Coronary artery (tissue), 2 donors: Measurements from ENCODE around the gene INPP4A.

Experiments used
- DNase-seq: peaks from one replicate; pipeline ENCODE4 v3.0.0-alpha.2; 2017; ENCODE audit warnings: low spot score
- H3K27ac ChIP-seq, 2 donors: fragments of 200-600 bp; sonication (generic); one replicate each; pipeline ENCODE4 v1.5.1; 2016 to 2019
- H3K4me3 ChIP-seq: fragments of 200-600 bp; sonication (generic); 2 replicates; pipeline ENCODE4 v1.5.1; 2016; ENCODE audit warnings: mild to moderate bottlenecking, moderate library complexity
- TF ChIP-seq, protein P1 (sequence below): fragments of 200-600 bp; sonication (generic); IDR thresholded peaks from one replicate; pipeline ENCODE4 v1.5.1; 2019; ENCODE audit warnings: antibody characterized with exemption

Gene INPP4A

GRCh38 chr2:98471402-98472131 lies 26.9 kb downstream of the INPP4A start:
- no peak for DNase-seq
- H3K27ac ChIP-seq: no peak overlapping the region

GRCh38 chr2:98472132-98472650 lies 27.5 kb downstream of the INPP4A start:
- no peak overlapping the region for H3K27ac ChIP-seq
- TF ChIP-seq, protein P1, sequence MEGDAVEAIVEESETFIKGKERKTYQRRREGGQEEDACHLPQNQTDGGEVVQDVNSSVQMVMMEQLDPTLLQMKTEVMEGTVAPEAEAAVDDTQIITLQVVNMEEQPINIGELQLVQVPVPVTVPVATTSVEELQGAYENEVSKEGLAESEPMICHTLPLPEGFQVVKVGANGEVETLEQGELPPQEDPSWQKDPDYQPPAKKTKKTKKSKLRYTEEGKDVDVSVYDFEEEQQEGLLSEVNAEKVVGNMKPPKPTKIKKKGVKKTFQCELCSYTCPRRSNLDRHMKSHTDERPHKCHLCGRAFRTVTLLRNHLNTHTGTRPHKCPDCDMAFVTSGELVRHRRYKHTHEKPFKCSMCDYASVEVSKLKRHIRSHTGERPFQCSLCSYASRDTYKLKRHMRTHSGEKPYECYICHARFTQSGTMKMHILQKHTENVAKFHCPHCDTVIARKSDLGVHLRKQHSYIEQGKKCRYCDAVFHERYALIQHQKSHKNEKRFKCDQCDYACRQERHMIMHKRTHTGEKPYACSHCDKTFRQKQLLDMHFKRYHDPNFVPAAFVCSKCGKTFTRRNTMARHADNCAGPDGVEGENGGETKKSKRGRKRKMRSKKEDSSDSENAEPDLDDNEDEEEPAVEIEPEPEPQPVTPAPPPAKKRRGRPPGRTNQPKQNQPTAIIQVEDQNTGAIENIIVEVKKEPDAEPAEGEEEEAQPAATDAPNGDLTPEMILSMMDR: no peak
- H3K4me3 ChIP-seq: no peak overlapping the region
- no peak for DNase-seq

More at GRCh38 chr2:98471402-98472131, 26.9 kb downstream of the INPP4A start:
- TF ChIP-seq, protein P1: no peak
- H3K4me3 ChIP-seq: no peak overlapping the region

- no peak for DNase-seq
- no peak overlapping the region for H3K4me3 ChIP-seq
- TF ChIP-seq, protein P1: no peak
- no peak overlapping the region for H3K27ac ChIP-seq
Measured at GRCh38 chr2:98472961-98473746, 28.5 kb downstream of the INPP4A start.

GRCh38 chr2:98473995-98474780 lies 29.5 kb downstream of the INPP4A start:
- H3K27ac ChIP-seq: no peak overlapping the region
- TF ChIP-seq, protein P1: no peak
- no peak for DNase-seq
- no peak overlapping the region for H3K4me3 ChIP-seq

- TF ChIP-seq, protein P1: no peak
- Histone ChIP-seq H3K4me3 (no peak overlapping the region), H3K27ac (no peak overlapping the region)
- DNase-seq: no peak
Measured at GRCh38 chr2:98474979-98475632, 30.4 kb downstream of the INPP4A start.

DNA sequence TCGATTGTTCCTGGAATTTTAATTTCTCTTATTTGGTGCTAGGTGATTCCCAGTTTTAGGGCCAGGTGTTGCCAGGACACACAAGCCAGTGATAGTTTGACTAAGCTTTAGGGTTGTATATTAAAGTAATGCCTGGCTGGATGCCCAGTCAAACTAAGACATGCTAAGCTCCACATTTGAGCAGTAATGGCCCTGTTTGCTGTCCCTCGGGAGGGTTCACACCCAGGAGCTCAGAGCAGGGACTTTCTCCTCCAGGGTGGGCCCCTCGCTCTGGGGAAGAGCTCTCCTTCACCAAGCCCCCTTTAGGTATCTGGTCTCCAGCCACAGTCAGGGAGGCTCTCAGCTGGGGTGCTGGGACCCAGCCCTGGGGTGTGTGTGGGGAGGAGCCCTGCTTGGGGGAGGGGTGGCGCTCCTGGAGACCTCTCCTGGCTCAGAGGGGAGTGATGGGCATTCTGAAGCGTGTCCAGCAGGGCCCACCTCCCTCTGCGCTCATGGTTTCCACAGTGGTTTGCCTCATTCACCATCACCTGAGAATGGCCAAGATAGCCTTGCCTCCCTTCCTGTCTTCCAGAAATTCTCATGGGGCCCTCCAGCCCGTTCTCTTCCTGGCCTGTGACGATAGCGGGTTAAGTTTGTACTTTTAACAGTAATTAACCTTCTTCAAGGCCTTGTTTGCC lies 31.7 kb downstream of the INPP4A start:
- DNase-seq: no peak
- Histone ChIP-seq H3K4me3 (no peak overlapping the region), H3K27ac (no peak overlapping the region)
- TF ChIP-seq, protein P1: no peak
